HG03460 (cell line): Measurements from ENCODE around the gene SERTAD3.
"Not testable (repeated sequence)": the region's sequence is repeated elsewhere in the genome, so short reads cannot be mapped to it uniquely, and the experiment has no call there.

Source experiments
- ATAC-seq: cut with Tn5 transposase; IDR thresholded peaks from one replicate; pipeline ENCODE4 v1.9.1; 2021; ENCODE audit not compliant: unreplicated experiment

Gene SERTAD3

GRCh38 chr19:40458597-40458974 is 14.5 kb upstream of the SERTAD3 start:
- no peak for ATAC-seq

DNA sequence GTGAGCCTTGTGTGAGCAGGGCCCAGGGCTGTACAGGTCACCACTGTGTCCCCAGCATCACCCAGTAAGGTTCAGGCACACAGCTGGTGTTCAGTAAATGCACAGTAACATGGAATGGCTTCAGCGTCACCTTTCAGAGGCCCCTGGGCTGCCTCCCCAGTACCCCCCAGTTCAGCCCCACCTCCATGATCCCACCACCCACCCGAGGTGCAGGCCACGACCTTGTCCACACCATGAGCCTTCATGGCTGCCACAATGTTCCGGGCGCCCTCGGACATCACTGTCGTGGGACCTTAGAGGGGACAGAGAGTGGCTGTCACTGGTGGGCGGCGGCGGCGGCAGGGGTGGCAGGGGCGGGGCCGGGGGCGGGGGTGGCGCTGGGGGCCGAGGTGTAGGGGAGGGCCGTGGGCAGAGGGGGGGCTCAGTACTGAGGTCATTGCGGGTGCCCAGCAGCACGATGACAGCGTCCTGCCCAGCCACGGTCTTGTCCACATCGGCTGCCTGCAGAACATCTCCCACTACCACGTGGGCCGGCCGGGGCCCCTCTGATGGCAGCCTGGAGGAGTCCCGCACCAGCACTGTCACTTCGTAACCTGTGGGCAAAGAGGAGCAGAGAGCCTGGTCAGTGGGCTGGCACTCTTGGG is 13.9 kb upstream of the SERTAD3 start:
- no peak for ATAC-seq

- ATAC-seq = no peak
These were observed 12.9 kb upstream of the SERTAD3 start for GRCh38 chr19:40457048-40457447.

DNA sequence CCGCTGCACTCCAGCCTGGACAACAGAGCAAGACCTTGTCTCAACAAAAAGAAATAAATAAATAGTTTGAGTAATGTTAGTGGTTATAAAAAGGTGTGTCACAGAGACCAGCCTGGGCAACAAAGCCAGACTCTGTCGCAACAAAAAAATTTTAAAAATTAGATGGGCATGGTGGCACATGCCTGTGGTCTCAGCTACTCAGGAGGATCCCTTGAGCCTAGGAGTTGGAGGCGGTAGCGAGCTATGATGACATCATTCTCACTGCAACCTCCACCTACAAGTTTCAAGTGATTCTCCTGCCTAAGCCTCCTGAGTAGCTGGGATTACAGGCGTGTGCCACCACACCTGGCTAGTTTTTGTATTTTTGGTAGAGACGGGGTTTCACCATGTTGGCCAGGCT is 9.8 kb upstream of the SERTAD3 start:
- not testable (repeated sequence) for ATAC-seq

- ATAC-seq = no peak
These were observed 9.1 kb upstream of the SERTAD3 start for GRCh38 chr19:40453151-40453735.

DNA sequence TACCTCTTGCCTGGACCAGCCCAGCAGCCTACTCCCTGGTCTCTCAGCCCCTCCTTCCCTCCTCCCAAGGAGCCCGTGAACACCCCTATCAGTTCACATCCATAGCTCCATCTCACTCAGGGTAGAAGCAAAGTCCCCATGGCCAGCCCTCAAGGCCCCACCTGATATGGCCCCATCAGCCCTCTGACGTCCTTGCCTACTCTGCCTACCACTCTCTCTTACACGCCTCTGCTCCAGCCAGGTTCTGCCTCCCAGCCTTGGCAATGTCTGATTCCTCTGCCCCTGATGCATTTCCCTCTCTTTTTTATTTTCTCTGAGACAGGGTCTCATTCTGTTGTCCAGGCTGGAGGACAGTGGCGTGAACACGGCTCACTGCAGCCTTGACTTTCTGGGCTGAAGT is 7.9 kb upstream of the SERTAD3 start:
- ATAC-seq = no peak

DNA sequence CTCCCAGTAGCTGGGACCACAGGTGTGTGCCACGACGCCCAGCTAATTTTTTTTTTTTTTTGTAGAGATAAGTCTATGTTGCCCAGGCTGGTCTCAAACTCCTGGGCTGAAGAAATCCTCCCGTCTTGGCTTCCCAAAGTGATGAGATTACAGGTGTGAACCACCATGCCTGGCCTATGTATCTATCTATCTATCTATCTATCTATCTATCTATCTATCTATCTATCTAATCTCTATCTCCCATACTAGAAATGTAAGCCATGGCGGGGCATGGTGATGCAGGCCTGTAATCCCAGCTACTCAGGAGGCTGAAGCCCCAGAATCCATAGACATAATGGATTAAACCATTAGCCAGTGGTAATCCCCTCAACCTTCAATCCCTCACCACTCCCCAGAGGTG is 6.5 kb upstream of the SERTAD3 start:
- ATAC-seq = no peak

- no peak for ATAC-seq
These were observed 5.4 kb upstream of the SERTAD3 start for GRCh38 chr19:40449506-40449905.

- ATAC-seq = no peak
These were observed 2.2 kb upstream of the SERTAD3 start for GRCh38 chr19:40446263-40446784.

GRCh38 chr19:40445780-40446262 is 1.7 kb upstream of the SERTAD3 start:
- ATAC-seq = no peak

GRCh38 chr19:40444825-40445312 is 734 bp upstream of the SERTAD3 start:
- no peak for ATAC-seq

- ATAC-seq = peak; percentile 64
These were observed 770 bp downstream of the SERTAD3 start for GRCh38 chr19:40443131-40443999.

DNA sequence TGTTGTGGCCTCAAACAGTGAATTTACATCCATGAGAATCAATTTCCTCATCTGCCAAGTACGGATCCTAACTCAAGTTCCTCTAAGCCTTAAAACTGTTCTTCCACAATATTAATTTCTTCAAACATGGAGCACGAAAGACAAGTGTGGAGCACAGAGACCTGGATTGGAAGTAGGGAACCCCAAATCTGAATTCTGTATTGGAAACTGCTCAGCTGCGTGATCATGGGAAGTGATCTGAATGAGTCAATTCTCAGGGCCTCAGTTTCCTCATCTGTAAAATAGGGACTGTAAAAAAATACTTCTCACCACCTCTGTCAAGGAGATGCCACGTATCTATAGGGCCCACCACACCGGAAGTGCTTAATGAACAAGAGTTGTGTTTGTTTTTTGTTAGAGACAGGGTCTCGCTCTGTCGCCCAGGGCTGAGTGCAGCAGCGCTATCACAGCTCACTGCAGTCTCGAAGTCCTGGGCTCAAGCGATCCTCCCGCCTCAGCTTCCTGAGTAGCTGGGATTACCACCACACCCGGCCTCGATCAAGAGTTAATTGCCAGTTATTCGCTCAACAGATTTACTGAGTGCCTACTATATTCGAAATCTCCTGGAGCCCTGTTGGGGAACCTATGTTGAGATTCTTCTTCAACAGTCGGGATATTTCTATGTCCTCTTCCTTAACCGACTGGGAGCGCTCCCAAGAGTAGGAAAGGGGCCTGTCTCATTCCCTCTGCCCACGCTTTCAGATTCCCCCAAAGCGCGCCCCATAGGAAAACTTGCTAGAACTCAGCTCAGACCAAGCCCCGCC is 1.6 kb downstream of the SERTAD3 start:
- ATAC-seq = no peak

- no peak for ATAC-seq
These were observed 2.3 kb downstream of the SERTAD3 start for GRCh38 chr19:40441719-40442253.

GRCh38 chr19:40438284-40438683 is 5.9 kb downstream of the SERTAD3 start:
- ATAC-seq = no peak

GRCh38 chr19:40433391-40434216 is 10.5 kb downstream of the SERTAD3 start:
- no peak for ATAC-seq

DNA sequence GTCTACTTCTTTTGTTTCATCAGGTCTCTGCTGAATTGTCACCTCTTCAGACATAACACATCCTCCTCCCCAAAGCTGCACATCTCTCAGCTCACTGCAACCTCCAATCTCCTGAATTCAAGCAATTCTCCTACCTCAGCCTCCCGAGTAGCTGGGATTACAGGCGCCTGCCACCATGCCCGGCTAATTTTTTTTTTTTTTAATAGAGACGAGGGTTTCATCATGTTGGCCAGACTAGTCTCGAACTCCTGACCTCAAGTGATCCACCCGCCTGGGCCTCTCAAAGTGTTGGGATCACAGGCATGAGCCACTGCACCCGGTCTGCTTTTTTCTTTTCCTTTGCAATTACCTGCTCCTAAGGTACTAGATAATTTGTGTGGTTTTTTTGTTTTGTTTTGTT is 11.4 kb downstream of the SERTAD3 start:
- ATAC-seq = not testable (repeated sequence)

GRCh38 chr19:40431698-40432097 is 12.4 kb downstream of the SERTAD3 start:
- ATAC-seq = no peak

GRCh38 chr19:40430242-40430641 is 13.9 kb downstream of the SERTAD3 start:
- ATAC-seq = not testable (repeated sequence)

DNA sequence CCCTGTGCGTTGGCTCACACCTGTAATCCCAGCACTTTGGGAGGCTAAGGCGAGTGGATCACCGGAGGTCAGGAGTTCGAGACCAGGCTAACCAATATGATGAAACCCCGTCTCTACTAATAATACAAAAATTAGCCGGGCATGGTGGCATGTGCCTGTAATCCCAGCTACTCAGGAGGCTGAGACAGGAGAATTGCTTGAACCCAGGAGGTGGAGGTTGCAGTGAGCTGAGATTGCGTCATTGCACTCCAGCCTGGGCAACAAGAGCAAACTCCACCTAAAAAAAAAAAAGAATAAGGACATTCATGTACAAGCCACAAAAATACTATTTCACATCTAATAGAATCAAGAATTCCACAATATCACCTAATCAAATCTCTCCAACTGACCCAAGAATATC is 15.9 kb downstream of the SERTAD3 start:
- not testable (repeated sequence) for ATAC-seq
